Inferior parietal cortex (tissue), 1 donor: ENCODE data around the gene ITGB3.
"Not testable (repeated sequence)": the region's sequence is repeated elsewhere in the genome, so short reads cannot be mapped to it uniquely, and the experiment has no call there.

Experiments used
- DNase-seq: peaks from one replicate; pipeline ENCODE4 v3.0.0-alpha.2; 2016; ENCODE audit errors: extremely low spot score

ITGB3 gene

DNA sequence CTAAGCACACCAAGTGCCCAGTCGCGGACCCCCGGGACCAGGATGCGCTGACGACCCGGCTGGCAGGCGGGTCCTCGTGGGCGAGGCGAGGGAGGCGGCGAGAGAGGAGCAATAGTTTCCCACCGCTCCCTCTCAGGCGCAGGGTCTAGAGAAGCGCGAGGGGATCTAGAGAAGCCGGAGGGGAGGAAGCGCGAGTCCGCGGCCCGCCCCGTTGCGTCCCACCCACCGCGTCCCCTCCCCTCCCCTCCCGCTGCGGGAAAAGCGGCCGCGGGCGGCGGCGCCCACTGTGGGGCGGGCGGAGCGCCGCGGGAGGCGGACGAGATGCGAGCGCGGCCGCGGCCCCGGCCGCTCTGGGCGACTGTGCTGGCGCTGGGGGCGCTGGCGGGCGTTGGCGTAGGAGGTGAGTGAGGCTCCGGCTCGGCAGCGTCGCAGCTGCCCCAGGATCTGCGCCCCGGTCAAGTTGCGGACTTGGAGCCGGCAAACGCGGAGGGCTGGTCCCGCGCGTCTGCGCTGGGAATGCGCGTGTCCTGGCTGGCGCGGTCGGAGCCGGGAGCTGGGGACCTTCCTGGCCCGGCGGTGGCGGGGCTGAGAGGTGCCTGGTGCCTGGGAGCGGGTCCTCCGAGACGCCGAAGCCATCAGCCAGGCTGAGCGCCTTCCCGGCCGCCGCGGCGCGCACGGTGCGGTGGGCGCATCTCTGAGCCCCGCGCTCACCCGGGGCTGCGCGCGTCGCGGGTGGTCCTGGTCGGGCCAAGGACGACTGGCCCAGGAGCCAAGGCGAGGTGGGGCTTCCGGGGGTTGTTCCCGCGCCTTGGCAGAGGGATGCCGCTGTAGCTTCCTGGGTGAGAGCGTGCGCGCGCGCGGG is at the start of gene ITGB3:
Gene ITGB3, plus strand, starts transcription at position 287 of the 862 bp plus-strand sequence. Its CDS starts 35 bp downstream, at position 322.
- peak; percentile 28 for DNase-seq

DNA sequence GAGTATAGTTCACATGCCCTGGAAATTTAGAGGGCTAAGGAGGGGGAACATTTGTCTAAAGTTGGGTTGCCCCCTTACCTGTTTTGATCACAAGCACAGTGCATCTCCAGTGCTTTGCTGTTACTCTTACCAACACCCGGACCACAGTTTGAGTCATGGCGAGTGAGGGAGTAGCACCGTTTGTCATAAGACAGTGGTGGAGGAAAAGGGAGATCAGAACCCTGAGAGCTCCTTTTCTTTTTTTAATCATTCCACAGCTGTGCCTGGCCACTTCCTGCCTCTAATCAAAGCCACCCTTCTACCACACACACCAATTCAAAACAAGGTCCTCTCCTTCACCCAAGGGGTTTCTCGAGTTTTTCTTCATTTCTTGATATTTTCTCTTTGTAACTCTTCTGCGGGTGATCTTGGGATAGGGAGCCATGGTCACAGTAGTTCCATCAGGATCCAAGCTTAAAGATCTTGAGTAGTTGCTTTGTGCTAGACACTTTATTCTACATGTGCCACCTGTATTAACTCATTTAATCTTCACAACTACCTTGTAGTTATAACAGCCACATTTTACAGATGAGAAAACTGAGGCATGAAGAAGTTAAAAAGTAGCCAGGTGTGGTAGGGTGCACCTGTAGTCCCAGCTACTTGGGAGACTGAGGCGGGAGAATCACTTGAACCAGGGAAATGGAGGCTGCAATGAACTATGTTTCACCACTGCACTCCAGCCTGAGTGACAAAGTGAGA is 49.5 kb upstream of the ITGB3 start:
- no peak for DNase-seq

DNA sequence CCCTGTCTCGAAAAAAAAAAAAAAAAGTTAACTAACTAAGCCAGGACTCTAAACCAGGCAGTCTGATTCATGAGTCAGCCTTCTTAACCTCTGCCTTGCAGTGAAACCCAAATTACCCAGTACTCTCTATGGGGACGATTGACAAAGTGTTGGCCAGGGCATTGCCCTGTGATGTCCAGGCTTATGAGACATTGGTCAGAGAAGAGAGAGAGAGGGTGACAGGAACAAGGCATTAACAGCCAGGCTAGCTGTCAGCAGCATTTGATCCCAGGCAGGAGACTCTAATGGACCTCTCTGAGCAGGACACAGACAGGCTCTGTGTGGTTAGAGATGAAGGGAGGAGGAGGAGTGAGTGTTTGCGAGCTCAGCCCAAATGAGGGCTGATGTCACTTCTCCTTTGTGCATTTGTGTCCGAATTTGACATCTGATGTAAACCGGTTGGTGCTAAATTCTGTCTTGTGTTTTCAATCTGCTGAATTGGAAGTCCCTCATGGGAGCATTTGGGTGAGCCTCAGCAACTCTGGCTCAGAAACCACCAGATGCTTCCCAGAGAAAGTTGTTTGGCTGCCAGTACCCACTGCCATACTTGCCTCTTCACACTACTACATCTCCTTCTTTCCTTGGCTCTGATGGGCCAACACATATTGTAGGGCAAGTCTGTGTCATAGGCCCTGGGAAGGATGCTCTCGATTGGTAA is 48.8 kb upstream of the ITGB3 start:
- peak; percentile 29 for DNase-seq

DNA sequence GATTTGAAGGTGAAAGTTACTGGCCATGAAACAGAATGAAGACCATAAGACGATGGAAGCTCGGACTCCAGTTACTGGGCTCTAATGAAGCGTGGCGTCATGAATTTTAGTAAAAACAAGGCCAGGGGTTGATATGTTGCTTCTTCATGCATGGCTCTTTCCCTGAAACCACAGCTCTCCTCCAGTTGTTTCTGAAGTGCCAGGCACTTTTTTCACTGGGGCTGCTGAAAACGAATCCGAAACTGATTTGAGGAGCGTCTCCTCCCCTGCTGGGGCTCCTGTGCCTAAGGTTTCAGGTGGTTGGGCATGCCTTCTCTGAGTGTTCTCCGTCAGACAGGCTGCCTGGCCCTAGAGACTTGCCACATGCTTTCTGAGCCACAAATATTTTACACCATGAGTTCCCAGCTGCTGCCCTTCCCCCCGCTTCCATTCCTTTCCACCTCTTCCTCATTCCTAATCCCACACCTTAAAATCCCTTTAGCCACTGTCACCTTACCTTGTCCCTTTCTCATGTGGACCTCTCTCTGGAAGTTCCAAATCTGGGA is 48.1 kb upstream of the ITGB3 start:
- no peak for DNase-seq

DNA sequence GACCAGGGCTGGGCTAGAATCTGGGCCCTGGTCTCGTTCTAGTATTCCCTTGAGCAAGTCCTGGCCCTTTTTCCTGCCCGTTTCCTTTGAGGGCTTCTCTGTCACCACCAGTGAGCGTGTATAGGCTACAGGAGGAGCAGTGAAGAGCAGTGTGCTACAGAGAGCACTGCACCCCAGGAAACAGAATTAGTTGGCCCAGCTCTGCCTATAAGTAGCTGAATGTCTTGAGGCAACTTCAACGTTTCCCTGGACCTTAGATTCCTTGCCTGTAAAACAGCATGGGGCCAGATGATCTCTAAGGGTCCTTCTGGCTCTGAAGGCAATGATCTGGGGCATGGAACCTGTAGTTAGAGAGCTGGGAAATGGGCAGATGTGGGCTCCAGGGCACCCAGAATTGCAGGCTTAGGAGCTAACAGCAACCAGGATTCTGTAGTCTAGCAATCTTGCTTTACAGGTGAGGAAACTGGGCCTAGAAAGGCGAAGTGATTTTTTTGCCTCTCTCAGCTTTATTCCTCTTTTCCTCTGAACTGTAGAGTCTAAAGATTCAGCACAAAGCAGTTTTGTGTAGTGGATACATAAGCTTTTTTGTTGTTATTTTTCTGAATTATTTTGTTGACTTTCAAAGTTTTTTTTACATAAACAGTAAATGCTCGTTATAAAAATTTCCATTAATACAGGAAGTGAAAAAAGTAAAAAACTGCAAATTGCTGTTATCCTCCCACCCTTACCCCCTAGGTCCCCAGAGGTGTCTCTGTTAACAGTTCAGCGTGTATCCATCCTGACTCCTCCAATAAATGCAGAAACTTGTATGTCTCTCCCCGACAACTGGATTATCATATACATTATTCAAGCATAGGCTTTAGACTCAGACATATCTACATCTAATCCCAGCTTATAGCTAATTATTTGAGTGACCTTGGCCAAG is 46.2 kb upstream of the ITGB3 start:
- DNase-seq = no peak

DNA sequence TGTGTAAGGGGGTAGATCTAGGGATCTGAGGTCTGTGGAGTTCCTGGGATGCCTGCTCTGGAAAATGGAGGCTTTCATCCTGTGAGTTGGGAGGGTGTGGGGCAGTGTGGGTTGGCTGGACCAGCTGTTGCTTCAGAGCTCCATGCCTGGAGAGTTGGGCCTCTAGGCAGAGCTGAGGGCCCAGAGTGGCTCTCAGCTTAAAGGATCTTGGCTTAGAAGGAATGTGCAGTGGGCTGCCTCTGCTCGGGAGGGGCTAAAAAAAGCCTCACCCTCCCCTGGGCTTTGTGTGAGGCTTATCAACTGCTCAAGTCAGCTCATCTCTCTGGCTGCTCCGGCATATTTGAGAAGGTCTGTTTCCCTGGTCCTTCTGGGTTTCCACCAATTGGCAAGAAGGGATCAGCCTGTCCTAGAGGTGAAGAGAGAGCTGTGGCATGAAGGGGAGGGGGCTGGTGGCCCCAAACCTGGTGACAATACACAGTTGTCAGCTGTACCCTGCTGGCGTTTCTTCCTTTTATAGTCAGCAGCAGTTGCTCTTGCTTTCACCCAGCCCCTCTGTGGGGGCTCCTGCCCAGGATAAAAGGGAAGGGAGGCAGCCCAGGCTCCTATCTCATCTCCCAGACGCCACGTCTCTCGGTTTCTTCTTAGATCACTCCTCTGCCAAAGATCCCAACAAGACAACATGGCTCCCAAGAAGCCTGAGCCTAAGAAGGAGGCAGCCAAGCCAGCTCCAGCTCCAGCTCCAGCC is 44.7 kb upstream of the ITGB3 start, which contains the start of gene MYL4:
Gene MYL4, plus strand, starts transcription at position 605 of the 745 bp plus-strand sequence. Its CDS starts 75 bp downstream, at position 680.
- no peak for DNase-seq

DNA sequence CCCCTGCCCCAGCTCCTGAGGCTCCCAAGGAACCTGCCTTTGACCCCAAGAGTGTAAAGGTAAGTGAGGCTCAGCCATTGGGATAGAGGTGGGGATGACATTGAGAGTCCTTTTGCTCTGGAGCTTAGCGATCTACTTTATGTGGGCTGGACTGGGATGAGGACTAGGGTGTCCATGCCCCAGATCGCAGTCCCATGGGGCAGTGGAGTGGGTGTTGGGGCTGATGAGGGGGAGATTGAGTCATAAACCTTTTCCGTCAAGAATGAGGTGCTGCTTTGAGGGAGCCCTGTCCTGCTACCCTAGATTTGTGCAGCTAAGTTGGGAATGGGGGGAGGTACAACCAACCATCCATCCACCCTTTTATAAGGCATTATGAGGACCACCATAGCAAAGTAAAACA is 44.1 kb upstream of the ITGB3 start:
- no peak for DNase-seq

DNA sequence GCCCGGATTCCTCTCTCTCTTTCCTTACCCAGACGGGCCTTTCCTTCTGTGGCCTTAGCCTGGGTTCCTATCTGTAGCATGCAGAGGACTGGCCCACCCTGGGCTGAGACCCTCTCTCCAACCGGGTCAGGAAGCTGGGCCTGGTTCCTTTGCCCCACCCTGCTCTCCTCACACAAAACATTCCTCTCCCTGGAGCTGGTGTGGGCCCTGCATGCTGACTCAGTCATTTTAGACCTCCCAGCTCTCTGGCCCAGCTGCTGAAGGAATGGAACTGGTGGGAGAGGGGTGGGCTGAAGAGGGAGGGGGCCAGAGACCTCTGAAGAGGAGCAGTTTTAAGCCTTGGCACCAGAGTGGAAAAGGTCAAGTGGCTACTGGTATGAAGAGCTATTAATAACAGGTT is 43.5 kb upstream of the ITGB3 start:
- DNase-seq = no peak

DNA sequence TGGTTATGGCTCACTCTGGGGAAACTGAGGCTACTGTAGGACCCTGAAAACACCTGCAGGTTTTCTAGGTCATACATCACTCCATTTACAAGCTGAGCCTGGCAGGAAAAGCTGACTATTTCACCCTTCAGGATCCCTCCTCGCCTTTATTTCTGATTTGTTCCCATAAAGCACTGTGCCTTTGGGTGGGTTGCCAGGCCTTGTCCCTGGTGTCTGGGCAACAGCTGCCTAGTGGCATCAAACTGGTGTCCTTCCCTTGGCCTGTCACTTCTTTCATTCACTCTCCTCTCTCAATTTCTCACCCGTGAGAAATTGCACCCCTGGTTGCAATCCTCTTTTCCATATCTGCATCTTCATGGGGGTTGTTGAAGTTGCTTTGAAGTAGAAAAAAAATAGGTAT is 42.8 kb upstream of the ITGB3 start:
- DNase-seq = no peak

DNA sequence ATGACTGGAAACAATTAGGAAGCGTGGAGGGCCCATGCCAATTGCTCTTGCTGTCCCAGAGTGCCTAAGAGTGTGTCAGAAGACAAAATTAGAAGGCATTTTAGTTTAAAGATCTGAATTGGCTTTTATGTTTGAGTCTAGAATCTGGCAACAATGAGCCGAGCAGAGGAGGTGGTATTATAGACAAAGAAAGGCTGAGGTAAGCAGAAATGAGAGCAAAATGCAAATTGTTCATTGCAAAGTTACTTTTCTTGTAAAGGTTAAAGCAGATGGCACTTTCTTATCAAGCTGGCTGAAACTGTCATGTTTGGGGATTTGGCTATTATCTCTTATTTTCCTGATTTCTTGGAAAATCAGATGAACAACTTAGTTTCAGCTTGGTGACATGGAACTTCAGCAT is 41.2 kb upstream of the ITGB3 start:
- DNase-seq = no peak

DNA sequence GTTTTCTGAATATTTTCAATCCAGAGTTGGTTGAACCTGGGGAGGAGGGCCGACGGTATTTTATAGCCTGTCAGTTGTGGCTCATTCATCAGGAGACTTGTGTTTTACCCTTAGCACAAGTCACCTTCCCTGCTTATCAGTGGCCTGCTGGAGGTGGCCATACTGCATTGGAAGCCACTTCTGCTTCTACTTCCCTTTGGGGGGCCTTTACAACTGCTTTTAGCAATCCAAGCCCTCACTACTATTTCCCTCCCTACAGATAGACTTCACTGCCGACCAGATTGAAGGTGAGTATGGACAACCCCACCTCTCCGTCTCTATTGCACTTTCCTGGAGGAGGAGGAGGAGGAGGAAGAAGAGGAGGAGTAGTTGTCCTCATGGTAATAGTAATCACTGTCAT is 40.1 kb upstream of the ITGB3 start:
- no peak for DNase-seq

DNA sequence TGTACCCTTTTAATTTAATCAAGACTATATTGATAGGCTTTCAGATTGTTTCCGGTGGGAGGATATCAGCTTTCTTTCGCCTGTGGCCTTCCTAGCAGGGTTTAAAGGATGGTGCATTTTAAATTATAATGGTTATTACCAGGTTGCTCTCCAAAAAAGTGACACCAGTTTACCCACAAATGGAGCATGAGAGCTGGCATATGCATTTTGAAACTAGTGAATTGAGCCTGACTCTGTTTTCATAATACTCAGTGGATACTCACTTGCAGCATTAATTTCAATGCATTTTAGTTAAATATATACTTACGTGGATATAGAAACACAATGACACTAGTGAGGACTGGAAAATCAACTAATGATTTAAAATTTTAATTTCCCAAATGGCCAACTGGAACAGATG is 38.7 kb upstream of the ITGB3 start:
- DNase-seq = no peak

DNA sequence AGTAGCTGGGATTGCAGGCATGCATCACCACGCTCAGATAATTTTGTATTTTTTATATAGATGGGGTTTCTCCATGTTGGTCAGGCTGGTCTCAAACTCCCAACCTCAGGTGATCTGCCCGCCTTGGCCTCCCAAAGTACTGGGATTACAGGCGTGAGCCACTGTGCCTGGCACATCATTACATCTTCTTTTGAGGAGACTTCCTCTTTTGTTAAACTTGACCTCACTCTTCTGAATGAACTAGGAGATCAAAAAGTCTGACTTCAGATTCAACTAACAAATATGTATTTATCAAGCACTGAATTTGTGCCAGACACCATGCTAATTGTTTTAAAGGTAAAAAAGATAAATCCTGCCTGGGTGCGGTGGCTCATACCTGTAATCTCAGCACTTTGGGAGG is 36.8 kb upstream of the ITGB3 start:
- not testable (repeated sequence) for DNase-seq

DNA sequence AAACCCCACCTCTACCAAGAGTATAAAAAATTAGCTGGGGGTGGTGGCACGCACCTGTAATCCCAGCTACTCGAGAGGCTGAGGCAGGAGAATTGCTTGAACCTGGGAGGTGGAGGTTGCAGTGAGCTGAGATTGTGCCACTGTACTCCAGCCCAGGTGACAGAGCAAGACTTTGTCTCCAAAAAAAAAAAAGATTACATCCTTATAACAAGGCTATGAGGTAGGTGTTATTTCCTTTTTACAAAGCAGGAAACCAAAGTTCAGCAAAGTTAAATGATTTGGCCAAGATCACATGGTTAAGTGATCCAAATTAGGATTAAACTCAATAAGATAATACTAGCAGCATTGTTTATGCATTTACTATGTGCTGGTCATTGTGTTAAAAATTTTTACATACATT is 36.3 kb upstream of the ITGB3 start:
- not testable (repeated sequence) for DNase-seq

DNA sequence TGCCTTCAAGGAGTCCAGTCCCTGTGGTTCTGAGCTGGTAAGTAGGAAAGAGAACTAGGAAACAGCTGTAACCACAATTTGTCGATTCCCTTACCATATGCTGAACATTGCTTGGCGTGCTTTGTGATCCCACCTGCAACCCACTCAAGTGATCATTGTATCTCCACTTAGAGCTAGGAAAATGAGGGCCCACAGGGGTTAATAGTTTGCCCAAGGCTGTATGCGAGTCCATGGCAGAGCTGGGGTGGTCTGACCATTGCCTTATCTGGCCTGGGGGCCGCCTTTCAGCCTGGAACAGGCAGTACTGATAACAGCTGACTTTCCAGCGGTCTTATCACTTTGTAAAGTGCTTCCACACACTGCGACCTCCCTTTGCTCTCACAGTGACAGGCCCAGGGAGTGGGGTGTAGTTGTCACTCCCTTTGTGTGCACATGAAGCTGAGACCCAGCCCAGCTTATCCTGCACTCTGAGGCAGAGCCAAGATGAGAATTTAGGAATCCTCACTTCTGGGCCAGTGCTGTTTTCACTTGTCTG is 34.7 kb upstream of the ITGB3 start:
- DNase-seq = no peak

DNA sequence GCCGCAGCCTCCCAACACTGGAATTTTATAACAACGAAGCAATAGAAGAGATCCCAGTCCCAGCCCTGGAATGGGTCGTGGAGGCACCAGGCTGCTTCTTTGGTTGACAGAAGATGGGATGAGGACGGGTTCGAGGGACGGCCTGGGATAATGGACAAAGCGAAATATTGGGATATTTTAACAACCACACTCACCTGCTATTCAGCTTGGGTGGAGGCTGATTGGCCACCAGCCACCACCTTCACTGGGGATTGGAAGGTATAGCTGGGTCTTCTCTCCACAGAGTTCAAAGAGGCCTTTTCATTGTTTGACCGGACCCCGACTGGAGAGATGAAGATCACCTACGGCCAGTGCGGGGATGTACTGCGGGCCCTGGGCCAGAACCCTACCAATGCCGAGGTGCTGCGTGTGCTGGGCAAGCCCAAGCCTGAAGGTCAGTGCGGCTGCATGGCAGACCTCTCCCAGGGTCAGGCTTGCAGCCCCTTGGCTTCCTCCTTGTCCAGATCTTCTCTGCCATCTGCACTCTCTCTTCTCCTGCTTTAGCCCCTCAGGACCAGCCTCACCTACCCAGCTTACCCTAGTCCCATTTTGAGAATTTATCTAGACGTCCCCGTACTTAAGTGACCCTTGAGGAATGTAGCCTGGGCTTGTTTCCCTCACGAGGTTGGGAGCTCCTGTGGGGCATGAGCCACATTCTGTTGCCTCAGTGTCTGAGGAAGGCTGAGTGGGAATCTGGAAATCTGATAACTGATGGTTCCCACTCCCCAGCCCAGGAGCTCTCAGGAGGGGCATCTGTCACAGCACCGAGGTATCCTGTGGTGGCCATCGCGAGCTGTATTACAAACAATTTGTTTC is 33.8 kb upstream of the ITGB3 start:
- DNase-seq = no peak

DNA sequence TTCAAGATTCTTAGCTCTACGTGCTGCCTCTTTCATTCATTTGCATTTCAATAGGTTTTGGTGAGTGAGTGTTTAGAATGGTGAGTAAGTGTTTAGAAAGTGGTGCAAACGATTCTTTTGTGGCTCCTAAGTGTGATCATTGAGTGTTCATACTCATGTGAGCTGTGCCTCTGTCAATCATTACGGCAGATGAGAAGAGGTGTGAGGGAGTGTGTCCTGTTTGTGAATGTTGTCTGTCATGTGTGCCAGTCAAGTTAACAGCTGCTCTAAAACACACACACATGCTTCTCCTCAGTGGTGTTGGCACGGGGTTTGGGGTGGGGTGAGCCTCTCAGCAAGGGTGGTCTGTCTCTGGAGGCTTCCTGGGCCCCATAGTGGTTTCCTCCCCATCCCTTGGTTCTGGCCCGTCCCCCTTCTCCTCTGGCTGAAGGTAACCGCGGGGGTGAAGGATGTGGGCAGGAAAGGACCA is 33.1 kb upstream of the ITGB3 start:
- no peak for DNase-seq

DNA sequence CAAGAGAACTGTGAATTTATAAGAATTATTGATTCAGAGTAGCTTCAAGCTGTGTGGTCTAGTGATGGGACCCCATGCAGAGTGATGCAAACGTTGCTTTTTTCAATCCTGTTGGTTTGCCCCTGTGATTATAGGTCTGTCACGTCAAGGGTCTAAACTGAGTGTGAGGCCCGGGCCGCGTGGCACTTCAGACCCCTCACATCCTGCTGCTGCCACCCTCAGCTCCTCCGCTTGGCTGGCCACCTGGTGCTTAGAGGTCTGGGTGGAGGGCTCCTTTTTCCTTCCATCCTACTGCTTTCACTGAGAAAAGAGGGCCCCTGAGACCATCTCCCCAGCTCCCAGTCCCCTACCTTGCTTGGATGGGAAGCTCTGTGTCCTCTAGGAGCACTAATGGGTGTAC is 32.5 kb upstream of the ITGB3 start:
- no peak for DNase-seq

DNA sequence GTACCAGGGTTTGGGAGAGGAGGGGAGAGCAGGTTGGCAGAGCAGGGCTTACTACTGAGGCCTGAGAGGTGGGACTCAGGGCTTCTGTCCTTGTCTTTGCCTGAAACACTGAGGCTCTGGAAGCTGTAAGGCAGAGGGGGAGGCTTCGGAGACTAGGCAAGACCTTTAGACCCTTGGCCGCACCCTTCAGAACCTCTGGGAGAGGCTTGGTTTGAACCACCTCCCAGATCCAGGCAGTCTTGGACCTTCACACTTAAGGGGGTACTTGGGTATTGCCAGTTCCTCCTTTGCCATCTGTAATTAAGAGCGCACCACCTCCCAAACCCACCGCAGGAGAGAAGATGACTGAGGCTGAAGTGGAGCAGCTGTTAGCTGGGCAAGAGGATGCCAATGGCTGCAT is 31.6 kb upstream of the ITGB3 start:
- DNase-seq = no peak
